Astrocyte of the cerebellum (primary cell): Measurements from ENCODE around the gene RSPH3.

Source experiments
- DNase-seq: peaks from one replicate; pipeline ENCODE4 v3.0.0-alpha.2; 2011; ENCODE audit warnings: low read depth
- H3K4me3 ChIP-seq: 2 replicates; pipeline ENCODE4 v1.5.1; 2011; ENCODE audit warnings: mild to moderate bottlenecking, low read depth, low read length, moderate library complexity
- CTCF ChIP-seq: IDR thresholded peaks from 2 replicates; pipeline ENCODE4 v1.5.1; 2012; ENCODE audit warnings: low read length, low read depth, moderate library complexity, mild to moderate bottlenecking; ENCODE audit errors: missing control alignments
- in situ Hi-C: cut with HindIII; loops from 2 replicates; pipeline ENCODE4 v1.10.0; 2017; ENCODE audit warnings: low sequenced_read_pairs

The RSPH3 gene

GRCh38 chr6:158923805-158924498 lies 76.0 kb downstream of the RSPH3 start:
- in situ Hi-C loops: no loop called here
- H3K4me3 ChIP-seq: no peak overlapping the region
- DNase-seq: no peak
- TF ChIP-seq CTCF: no peak
